Peyer's patch (tissue), 4 donors: ENCODE measurements around the gene RBBP8NL.

Source experiments
- CTCF ChIP-seq, 6 experiments: fragments of 450-650 bp in 4 of 6; fragments of 200-600 bp in 2 of 6; sonication (generic) in 1 of 6; IDR thresholded peaks; one replicate each; pipeline ENCODE4 v1.5.1; 2017 to 2019; ENCODE audit warnings: antibody characterized with exemption in 6 of 6, mild to moderate bottlenecking in 3 of 6, moderate library complexity in 1 of 6
- POLR2A ChIP-seq, 2 donors: fragments of 450-650 bp; IDR thresholded peaks; one replicate each; pipeline ENCODE4 v1.5.1; 2017; ENCODE audit warnings: antibody characterized with exemption in 2 of 2, mild to moderate bottlenecking in 2 of 2, moderate library complexity in 2 of 2

- TF ChIP-seq POLR2A (IDR thresholded peaks at IDR 0.05) (no peak), CTCF (IDR thresholded peaks at IDR 0.05) (no peak)
Measured at GRCh38 chr20:62394248-62395245, 32.8 kb downstream of the RBBP8NL start.
